Measurements from ENCODE around the gene BBIP1. TPM values are rescaled to one million over a fixed set of nuclear protein-coding genes. Genes with fewer than 3 reads are reported as not detected.

BBIP1 gene
- total RNA-seq, 1 donor from 2014 or later = 19.3 TPM

DNA sequence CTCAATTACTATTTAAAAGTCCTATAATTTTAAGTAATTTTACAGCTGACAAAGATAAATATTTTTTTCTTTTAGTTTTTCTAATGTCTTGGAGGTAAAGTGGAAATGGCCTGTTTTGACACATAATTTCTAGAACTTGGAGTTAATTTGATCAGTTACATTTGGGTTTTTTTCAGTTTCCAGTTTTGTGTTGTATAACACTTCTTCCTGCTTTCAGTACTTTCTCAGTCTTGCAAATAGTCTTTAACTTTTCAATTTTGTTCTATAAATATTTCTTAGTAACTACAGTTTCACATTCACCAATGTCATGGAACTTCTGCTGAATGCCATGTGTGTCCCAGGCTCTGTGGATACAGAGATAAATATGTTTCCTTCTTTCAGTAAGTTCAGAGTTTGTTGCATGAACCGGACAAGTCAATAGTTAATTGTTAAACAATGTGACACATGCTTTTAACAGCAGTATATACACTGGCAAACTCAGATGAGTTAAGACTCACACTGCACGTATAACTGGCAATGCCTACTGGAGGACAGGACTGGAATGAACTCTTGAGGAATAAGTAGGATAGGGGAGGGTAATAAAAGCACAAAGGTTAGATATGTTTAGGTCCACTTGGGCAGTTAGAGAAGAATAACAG lies 5.0 kb upstream of the BBIP1 start:
- intact Hi-C loops (cut with micrococcal nuclease) = no loop called here

DNA sequence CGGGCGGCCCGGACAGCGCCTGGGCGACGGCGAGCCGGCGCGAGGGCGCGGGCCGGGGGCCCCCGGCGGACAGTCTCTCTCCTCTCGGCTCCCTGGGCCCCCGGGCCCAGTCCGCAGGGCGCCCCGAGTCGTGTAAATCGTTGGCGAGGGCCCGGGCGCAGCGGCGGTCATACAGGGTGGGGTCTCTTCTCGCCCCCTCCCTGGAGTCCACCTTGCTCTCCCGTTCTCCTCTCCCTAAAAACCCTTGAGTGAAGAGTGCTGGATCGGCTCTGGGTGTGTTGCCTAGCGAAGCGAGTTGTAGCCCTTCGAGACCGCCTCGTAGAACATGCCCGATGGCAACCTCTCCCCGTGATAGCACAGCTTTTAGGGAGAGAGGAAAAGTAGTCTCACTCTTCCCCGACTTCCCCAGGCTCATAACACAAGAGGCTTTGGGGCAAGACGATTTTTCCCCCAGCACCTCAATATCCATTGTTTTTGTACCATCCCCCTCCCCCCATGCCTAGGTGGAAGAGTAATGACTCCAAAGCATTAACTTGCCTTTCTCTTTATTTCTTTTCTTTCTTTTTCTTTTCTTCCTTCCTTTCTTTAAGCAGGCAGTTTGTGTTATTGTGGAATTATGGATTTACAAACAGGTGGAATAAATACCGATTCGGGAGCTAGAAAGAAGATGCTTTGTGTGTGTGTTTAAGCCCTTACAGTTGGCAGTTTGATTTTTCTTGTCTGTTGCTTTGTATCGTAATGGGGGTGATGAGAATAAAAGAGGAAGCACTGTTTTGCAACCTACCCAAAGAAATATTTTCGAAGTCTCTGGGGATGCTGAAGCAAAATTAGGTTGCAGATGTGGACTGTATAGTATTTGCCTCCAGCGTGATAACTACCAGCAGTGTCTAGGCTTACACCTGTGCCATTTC lies 1.2 kb upstream of the BBIP1 start:
- intact Hi-C loops (cut with micrococcal nuclease) = loop anchor here (1.0 to 5.0 kb wide), 14 partner anchors 17 to 1527 kb away; partner anchors contain the start of genes ADD3, DUSP5, SMC3 and VTI1A

DNA sequence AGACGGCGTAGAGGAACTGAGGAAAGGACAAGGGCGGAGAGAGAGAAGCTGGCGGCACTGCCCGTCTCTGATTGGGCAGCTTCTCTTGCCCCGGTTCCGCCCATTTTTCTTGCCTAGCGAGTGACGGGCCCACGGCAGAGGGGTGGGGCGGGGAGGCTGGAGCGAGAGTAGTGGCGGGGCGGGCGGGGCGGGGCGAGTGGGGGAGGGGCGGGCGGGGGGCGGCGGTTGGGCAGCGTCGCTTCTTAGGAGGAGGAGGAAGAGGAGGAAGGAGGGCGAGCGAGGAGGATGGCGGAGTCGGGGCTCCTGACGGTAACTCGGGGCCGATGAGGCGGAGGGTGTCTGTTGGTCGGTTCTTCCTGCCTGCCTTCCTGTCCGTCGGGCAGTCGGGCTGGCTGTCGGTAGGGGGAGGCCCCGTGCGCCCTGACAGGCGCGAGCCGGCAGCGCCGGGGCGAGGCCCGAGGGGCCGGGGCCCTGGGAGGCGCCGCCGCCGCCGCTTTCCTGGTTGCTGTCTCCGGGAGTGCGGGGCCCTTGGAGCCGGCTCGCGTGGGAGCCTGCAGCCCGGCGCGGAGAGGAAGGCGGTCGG lies 460 bp upstream of the BBIP1 start, which contains the start of gene SHOC2:
SHOC2 (plus strand) TSS at position 256 of the 583 bp plus-strand sequence. CDS start 44,755 bp downstream, outside the sequence.
- intact Hi-C loops (cut with micrococcal nuclease) = loop anchor here (1.0 to 5.0 kb wide), 14 partner anchors 17 to 1527 kb away; partner anchors contain the start of genes ADD3, DUSP5, SMC3 and VTI1A

DNA sequence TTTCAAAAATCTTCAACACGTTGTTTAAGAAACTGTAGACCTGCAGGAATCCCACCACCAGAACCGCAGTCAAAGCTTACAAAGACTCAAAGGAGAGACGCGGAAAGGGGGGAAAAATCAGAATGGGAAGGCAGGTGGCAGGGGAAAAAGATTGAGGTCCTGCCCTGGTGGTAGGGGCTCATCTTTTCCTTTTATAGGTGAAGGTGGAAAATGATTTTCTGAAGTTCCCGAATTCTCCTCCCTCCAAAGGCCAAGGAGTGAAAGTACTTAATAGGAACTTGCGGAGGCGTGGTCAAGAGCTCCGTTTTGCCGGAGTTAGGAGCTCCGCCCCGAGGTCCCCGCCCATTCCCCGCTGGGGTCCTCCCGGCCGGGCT lies 724 bp downstream of the BBIP1 start:
- intact Hi-C loops (cut with micrococcal nuclease) = loop anchor here (2.0 to 5.0 kb wide), 7 partner anchors 15 to 1529 kb away; partner anchors contain the start of genes ADD3, VTI1A and ZDHHC6

DNA sequence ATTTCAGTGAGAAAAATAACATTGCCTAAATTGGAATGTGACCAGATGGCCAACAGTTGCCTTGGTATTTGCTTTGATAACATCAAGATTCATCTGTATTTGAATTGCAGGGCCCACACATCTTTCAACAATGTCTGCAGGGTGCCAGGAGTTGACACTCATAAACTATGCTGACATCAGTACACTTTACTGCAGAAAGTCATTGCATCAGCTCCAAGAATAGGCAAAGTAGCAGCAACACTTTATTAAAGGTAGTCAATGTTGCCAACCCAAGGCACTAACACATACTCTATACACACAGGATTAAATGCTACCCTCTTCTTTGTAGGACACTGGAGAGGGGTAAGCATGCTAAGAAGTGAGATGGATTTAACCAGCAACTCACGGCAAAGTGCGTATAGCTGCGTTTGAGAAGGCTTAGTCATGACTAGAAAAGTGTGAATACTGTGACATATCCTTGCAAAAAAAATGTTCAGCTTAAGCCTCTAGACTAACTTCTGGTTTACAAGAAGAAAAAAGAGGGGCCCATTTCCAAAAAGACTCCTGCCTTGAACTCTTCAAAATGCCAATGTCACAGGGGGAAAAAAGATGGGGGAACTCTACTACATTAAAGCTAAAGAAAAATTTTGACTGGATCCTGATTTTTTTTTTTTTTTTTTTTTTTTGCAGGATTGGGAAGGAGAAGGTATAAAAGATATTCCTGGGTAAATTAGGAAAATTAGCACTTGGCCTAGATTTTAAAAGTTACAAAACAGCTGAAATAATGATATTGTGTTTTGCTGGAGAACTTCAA lies 2.2 kb downstream of the BBIP1 start:
- intact Hi-C loops (cut with micrococcal nuclease) = loop anchor here (5.0 kb wide), 1 partner anchor 689 kb away; no protein-coding TSS in a partner anchor

DNA sequence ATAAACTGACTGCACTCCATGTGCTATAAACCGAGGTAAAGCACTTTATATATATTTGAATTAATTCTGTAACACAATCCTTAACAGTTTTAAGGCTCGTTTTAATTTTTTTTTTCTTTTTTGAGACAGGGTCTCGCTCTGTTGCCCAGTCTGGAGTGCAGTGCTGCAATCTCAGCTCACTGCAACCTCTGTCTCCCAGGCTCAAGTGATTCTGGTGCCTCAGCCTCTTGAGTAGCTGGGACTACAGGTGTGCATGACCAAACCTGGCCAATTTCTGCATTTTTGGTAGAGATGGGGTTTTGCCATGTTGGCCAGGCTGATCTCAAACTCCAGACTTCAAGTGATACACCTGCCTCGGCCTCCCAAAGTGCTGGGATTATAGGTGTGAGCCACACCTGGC lies 3.4 kb downstream of the BBIP1 start:
- intact Hi-C loops (cut with micrococcal nuclease) = loop anchor here (5.0 kb wide), 1 partner anchor 688 kb away; no protein-coding TSS in a partner anchor

DNA sequence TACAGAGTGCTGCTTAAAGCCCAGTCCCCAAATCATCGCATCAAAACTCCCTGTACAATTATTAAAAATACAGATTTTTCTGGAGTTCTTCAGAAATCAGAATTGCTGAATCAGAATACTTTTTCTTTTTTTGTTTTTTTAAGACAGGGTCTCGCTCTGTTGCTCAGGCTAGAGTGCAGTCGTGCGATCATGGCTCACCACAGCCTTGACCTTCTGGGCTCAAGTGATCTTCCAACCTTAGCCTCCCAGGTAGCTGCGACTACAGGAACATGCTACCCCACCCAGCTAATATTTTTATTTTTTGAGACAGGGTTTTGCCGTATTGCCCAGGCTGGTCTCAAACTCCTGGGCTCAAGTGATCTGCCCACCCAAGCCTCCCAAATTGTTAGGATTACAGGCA lies 3.9 kb downstream of the BBIP1 start:
- intact Hi-C loops (cut with micrococcal nuclease) = loop anchor here (5.0 kb wide), 1 partner anchor 688 kb away; no protein-coding TSS in a partner anchor

DNA sequence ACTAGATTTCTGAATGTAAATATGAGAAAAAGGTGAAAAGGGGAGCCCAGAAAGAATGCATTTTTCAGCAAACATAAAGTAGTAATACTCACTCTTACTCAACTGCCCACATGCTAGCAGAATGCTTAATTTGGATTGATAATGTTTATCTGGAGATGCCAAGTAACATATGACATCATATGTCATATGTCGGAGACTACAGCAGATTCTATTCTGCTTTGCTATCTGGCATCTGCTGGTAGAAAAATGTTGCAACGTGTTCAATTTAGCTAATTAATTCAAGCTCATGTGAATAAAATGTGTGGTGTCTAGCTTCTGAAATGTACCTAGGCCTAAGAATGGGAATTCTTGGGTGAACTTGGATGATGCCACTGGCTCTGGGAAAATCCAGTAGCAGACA lies 4.5 kb downstream of the BBIP1 start:
- intact Hi-C loops (cut with micrococcal nuclease) = no loop called here

DNA sequence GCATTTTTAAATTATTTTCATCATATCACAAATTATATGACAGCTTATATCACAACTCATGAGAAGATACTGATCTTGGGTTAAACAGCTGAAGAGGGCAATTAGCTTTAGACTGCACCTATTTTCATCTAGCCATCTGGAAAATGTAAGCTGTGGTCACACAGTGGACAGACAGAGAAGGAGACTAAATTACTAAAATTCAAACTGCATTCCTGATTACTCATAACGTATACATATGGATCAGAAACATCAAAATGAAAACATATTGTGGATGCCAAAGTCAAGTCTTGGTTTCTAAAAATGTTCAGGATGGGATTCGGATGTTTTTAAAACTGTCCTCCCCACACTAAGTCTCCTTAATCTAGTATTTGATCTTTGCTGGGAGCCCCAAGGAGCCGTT lies 6.6 kb downstream of the BBIP1 start:
- intact Hi-C loops (cut with micrococcal nuclease) = no loop called here

DNA sequence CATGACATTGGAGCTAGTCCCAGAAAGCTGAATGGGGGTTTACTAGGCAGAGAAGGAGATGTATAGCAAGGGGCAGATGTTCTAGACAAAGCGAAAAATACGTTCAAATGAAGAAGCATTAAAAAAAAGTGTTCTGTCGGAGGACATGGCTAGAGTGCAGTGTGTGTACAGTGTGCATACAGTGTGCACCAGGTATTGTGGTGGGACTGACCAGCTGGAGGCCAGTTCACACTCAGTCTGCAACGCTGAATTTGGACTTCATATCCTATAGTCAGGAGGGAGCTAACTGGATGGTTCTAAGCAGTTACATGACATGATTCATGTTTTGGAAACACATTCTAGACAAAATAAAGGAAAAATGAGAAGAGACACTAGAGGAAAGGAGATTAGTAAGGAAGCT lies 8.8 kb downstream of the BBIP1 start:
- intact Hi-C loops (cut with micrococcal nuclease) = no loop called here

DNA sequence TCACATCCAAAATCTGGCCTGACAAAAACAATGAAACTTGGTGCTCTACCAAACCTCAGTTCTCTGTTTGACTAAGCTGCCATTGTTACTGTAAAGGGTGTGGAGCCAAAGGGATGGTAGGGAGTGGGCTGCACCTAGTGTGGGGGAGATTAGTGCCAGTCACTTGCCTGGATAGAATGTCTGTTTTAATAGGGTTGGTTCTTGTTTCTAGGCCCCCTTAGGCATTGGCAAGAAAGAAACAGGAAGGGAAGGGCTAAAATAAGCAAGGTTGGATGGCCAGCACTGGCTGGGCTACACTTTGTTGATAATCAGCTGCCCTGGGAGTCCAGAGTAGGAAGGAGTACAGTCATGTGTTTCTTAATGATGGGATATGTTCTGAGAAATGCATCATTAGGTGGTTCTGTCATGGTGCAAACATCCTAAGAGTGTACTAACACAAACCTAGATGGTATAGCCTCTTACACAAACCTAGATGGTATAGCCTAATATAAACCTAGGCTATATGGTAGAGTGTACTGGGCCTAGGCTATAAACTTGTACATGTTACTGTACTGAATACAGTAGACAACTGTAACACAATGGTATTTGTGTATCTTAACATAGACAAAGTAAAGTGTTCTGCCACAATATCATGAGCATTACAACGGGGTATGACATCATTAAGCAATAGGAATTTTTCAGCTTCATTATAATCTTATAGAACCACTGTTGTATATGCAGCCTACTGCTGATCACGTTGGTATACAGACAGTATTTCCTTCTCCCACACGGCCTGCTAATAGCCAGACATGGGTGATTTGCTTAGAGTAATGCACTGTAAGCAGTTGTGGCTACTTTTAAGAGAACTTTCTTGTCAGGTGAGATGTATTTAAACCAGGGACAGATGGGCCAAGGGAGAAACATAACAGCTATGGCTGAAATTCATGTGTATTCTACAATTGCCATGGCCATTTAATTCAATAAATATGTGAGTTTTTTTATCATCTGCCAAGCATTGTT lies 15.4 kb downstream of the BBIP1 start:
- intact Hi-C loops (cut with micrococcal nuclease) = loop anchor here (2.0 kb wide), 1 partner anchor 15 kb away; the partner anchor contains the start of genes BBIP1 and SHOC2

DNA sequence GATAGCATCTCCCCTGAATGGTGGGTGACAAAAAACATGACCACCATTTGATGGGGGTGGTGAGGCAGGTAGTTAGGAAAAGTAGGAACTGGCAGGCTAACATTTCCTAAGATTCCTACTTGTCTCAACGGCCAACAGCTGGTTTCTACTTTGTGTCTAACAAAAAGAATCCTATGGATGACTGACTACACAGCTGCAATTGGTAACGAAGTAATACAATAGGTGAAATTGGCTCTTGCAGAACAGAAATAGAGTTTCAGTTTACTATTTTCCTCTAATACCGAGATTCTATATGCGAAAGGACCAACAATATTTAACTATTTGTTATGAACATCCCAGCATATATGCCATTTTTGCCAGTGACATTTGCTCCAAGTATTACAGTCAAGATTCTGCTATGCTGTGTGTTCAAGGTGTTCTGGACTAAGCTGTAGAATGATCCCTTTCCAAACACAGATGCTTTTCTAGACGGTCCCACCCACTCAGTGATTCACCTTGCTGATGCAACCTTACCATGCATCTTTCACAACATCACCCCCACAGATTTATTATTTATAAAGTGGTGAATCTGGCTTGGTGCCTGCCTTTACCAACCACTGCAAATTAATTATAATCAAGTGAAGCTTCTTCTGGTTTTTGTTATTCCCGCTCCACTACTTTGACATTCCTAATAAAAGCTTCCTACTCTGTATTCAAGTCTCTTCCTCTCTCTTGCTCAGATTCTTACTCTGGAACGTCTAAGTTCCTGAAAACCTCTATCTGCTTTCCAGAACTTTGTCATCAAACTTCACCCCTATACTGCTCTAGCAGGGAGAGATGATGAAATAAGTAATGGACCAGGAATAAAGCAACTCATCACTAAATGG lies 16.8 kb downstream of the BBIP1 start:
- intact Hi-C loops (cut with micrococcal nuclease) = loop anchor here (2.0 kb wide), 1 partner anchor 17 kb away; the partner anchor contains the start of genes BBIP1 and SHOC2

DNA sequence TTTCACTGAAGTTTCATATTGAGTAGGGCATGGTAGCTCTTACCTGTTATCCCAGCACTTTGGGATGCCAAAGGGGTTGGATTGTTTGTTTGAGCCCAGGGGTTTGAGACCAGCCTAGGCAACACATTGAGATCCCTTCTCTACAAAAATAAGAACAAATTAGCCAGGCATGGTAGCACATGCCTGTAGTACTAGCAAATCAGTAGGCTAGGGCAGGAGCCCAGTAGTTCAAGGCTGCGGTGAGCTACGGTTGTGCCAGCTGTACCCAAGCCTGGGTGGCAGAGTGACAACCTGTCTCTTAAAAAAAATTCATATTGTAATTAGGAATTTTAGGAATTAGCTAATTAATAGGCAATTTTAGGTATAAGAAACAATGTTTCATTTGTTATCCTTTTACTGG lies 18.0 kb downstream of the BBIP1 start:
- intact Hi-C loops (cut with micrococcal nuclease) = no loop called here

DNA sequence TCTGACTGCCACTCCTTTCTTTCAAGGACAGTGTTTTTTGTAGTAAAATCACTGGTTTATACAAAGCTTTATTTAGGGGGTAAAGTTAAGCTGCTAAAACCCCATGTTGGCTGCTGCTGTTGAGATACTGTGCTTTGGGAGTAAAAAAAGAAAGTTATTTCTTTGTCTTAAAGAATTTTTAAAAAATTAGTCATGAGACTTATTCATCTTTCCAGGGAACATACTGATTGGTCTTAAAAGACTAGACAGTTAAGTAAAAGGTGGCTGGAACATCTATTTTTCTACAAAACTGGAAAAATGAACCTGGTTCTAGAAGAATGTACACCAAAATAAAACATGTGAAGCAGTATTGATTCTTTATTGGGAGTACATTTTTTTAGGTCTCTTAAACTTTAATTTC lies 20.6 kb downstream of the BBIP1 start:
- intact Hi-C loops (cut with micrococcal nuclease) = no loop called here

DNA sequence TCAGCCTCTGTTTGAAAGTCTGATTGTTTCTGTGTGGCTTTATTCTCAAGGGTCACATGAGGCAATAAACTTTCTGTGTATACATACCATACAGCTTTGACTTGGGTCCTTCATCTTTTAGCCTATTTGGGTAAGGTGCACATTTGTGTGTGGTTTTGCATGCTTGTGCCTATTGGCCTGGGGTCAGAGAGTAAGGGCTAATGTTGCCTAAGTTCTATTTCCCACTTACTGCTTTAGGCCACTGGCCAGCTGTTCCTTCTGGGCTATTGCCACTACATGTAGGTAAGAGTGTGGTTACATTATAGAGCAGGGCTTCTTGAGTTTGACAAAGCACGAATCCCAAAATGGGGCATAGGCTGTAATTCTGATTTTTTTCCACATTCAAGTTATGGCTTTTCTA lies 21.8 kb downstream of the BBIP1 start:
- intact Hi-C loops (cut with micrococcal nuclease) = no loop called here

DNA sequence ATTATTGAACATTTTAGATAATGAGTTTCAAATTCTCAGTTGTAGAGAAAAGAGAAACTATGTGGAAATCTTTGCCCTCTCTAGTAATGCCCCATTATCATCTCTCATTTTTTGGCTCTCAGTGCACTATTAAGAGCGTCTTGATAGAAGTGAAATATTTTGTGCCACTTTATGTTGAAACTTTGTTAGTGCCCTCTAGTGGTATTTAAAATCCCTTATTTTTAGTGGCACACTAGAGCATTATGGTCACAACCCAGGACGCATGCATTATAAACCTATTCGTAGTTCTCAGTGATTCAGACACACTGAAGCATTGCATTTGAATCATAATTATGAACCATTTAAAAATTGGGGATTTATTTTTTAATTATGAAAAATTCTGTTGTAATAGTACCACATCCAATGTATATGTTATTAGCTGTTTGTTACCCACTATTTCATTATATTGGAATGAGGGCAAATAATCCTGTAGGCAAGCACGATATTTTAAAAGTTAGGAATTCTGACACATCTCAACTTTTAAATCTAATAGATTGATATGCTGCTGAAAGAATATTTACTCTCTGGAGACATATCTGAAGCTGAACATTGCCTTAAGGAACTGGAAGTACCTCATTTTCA lies 25.3 kb downstream of the BBIP1 start:
- intact Hi-C loops (cut with micrococcal nuclease) = loop anchor here (1.0 to 2.0 kb wide), 4 partner anchors 9 to 283 kb away; no protein-coding TSS in a partner anchor

DNA sequence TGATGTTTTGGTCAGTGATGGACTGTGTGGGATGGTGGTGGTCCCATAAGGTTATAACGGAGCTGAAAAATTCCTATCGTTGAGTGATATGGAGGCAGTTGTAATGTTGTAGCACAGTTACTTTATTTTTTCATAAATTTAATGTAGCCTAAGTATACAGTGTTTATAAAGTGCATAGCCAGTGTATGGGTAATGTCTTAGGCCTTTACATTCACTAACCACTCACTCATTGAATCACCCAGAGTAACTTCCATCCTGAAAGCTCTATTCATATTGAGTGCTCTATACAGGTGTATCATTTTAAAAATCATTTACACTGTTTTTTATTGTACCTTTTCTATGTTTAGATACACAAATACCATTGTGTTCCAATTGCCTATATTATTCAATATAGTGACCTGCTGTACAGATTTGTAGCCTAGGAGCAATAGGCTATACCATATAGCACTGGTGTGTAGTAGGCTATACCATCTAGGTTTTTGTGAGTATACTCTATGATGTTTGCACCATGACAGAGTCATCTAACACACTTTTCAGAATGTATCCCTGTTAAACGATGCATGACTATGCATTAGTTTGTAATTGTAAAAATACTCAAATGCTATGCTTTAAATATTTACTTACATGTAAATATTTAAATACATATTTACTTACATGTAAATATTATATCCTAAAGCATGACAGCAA lies 26.2 kb downstream of the BBIP1 start:
- intact Hi-C loops (cut with micrococcal nuclease) = loop anchor here (1.0 to 2.0 kb wide), 4 partner anchors 8 to 282 kb away; no protein-coding TSS in a partner anchor

All from T-helper 2 cell treated with Interferon-gamma antibody and Interleukin-4, amounts not matched to agents 100 ng/mL and 5 ng/mL, for 36 hours (primary cell).